HG03342 (cell line): ENCODE results near the gene TADA3.

ENCODE experiments used
- ATAC-seq: cut with Tn5 transposase; IDR thresholded peaks from one replicate; pipeline ENCODE4 v1.9.1; 2021; ENCODE audit warnings: mild to moderate bottlenecking, moderate library complexity; ENCODE audit not compliant: unreplicated experiment

The TADA3 gene, protein sequence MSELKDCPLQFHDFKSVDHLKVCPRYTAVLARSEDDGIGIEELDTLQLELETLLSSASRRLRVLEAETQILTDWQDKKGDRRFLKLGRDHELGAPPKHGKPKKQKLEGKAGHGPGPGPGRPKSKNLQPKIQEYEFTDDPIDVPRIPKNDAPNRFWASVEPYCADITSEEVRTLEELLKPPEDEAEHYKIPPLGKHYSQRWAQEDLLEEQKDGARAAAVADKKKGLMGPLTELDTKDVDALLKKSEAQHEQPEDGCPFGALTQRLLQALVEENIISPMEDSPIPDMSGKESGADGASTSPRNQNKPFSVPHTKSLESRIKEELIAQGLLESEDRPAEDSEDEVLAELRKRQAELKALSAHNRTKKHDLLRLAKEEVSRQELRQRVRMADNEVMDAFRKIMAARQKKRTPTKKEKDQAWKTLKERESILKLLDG

DNA sequence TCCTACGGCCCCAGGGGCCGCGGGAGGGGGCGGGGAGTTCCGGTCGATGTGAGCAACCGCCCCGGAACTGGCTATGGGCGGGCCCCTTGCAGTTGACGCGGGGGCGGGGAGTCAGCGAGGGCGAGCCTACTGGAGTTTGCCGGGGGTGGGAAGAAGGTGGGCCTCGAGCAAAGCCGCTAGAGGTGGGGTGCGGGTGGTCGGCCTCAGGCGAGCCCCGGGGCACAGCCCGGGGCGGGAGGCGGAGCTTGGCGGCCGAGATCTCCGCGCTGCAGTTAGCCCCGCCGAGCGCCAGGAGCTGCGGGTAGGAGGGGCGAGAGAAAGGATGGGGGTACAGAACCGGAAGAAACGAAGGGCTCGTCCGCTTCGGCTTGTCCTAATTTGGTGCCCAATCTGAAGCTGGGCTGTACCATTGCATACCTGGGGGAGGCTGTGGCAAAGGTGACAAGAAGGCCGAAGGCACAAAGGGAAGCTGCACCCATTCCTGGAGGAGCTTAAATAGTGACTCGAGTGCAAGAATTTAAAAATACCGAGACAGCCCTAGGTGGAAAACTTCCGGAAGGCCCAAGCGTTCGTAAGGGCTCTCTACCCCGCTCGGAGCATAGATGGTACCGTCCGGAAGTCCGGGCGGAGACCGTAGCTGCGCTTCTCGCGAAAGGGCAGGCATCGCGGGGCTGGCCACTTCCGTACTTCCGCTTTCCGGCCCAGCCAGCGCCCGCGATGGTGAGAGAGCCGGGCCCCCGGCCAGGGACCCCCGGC is at the start of gene TADA3, which contains the start of gene ARPC4:
Gene TADA3, minus strand, starts transcription at position 69 of the 756 bp plus-strand sequence. CDS start 1,007 bp downstream, outside the sequence.
Gene ARPC4, plus strand, starts transcription at position 678 of the 756 bp plus-strand sequence. Its CDS starts 40 bp downstream, at position 718.
- ATAC-seq: peak; percentile 80

- no peak for ATAC-seq
Observed at GRCh38 chr3:9841015-9841414, 48.7 kb upstream of the TADA3 start.

GRCh38 chr3:9838856-9839255 is 46.6 kb upstream of the TADA3 start:
- no peak for ATAC-seq

DNA sequence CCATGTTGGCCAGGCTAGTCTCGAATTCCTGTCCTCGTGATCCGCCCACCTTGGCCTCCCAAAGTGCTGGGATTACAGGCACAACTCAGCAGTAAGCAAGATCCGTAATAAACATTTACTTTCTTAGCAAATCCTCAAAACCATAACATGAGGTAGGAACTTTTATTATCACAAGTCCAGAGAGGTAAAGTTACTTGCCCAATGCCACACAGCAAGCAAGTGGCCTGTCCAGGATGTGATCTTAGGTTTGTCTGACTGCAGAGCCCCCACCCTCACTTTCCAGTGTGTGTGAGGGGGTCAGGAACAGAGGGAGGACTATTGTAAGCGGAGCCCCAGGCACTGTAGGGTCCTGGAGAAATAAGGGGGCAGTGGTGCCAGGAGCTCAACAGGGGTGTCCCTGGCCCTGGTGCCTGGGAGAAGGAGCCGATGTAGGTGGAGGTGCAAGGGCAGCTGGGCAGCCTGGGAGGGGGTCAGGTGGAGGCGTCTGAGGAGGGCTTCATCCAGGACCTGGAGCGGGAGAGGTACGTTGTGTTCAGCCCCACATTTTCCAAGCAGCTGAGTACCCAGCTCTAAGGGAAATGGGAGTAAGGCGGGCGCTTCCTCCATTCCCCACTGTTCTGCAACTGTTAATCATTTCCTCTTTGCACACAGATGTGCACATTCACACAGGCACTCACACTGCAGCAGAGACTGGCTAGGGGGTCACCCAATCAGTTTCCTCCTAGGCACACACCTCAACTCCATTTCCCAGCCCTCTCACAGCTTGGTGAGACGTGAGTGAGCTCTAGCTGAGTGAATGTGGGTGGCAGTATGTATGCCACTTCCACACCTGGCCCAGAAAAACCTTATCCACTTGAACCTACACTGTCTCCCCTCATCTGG is 45.7 kb upstream of the TADA3 start:
- no peak for ATAC-seq

GRCh38 chr3:9834520-9835380 is 42.5 kb upstream of the TADA3 start:
- no peak for ATAC-seq

GRCh38 chr3:9833078-9833477 is 40.8 kb upstream of the TADA3 start:
- no peak for ATAC-seq

DNA sequence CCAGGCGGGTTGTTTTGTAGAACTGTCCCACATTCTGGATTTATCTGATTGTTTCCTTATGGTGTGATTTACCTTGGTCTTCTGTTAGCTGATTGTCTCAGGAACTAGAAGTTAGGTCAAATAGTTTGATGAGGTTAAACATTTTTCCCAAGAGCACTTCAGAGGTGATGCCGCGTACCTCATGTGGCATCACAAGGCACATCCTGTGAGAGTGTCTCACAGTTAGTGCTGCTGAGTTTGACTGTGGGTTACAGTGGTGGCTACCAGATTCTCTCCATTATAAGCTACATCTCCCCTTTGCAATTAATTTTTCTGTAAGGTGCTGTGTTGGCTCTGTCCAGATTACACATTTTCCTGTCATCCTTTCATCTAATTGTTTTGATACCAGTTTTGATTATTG is 39.0 kb upstream of the TADA3 start:
- ATAC-seq: no peak

- no peak for ATAC-seq
Observed at GRCh38 chr3:9828801-9829755, 36.8 kb upstream of the TADA3 start.

GRCh38 chr3:9826815-9827573 is 34.7 kb upstream of the TADA3 start:
- ATAC-seq: no peak

GRCh38 chr3:9825451-9826040 is 33.3 kb upstream of the TADA3 start:
- no peak for ATAC-seq

- ATAC-seq: no peak
Observed at GRCh38 chr3:9820946-9821345, 28.7 kb upstream of the TADA3 start.

DNA sequence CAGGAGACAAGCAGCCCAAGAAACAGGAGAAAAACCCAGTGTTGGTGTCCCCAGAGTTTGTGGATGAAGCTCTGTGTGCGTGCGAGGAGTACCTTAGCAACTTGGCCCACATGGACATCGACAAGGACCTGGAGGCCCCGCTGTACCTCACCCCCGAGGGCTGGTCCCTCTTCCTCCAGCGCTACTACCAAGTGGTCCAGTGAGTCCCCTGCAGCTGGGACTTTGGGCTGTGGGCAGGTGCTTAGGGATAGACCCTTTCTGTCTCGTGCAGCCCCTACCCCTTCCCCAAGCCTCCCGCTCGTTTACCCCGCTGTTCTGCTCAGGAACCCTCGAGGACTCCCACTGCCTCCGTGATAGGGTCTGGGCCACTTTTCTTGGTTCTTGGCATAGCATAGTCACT is 28.3 kb upstream of the TADA3 start:
- no peak for ATAC-seq

DNA sequence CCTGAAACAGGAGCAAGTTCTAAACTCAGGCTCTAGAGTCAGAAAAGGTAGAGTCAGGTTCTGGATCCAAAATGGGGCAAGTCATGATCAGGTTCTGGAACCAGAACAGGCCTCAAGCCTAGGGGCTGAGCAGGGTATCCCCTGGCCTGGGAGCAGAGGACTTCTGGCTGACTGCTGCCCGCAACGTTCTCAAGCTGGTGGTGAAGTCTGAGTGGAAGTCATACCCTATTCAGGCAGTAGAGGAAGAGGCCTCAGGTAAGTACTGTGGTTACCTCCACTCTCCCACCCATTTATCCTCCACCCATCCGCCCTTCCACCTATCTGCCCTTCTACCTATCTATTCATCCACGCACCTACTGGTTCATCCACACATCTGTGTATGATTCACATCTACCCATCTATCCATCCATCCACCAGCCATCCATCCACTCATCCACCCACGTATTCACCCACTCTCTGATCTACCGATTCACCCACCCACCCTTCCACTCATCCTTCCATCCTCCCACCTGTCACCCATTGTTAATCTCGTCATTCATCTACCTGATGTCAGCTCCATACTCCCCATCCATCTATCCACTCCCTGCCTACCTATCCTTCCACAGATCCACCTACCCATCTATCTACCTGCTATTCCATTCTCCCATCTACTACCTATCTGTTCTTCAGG is 26.5 kb upstream of the TADA3 start:
- ATAC-seq: no peak

DNA sequence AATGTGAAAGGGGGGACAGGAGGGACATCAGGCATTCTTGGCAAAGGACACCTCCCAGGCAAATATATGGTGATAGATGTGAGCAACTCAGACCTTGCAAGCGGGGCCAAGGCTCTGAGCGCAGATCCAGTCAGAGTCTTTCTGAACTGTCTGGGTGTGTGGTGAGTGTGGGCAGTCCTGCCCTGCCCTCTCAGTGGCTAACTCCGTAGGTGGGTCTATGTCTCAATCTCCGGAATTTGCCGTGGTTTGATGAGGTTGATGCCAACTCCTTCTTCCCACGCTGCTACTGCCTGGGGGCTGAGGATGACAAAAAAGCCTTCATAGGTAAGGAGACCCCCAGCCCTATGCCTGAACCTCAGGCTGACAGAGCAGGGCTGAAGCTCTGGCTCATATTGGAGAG is 25.2 kb upstream of the TADA3 start:
- ATAC-seq: no peak

DNA sequence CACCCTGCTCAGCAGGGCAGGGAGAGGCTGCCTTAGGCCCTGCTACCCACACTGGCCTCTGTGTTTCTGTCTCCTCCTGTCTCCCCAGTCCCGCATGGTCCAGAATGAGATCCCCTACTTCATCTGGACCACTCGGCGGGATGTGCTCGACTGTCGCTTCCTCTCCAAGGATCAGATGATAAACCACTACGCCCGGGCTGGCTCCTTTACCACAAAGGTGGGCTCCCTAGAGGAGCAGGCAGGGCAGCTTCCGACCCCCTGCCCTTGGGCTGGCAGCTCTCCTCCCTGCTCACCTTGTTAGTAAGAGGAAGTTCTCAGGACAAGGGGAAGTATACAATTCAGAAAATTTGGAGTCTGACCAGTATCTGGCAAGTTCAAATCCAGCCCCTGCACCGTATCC is 23.7 kb upstream of the TADA3 start:
- no peak for ATAC-seq

DNA sequence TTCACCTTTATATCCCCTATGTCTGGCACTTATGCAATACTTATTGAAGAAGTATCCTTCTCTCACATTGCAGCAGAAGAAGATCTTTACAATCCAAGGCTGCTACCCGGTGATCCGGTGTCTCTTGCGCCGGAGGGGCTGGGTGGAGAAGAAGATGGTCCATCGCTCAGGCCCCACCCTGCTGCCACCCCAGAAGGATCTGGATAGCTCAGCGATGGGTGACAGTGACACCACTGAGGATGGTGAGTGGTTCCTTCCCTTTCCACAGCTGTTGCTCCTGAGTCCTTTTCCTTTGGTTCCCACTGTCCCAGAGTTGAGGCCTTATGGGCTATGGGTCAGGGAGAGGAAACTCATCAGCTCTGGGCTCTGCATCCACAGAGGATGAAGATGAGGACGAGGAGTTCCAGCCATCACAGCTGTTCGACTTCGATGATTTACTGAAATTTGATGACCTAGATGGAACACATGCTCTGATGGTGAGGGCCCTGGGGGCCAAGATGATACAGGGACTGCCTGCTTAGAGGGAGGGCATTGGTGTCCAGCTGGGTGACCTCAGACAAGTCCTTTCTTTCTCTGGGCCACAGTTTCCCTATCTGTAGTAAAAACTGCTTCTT is 20.7 kb upstream of the TADA3 start:
- no peak for ATAC-seq

- ATAC-seq: no peak
Observed at GRCh38 chr3:9810846-9811245, 18.6 kb upstream of the TADA3 start.
